Activated CD8-positive, alpha-beta T cell treated with anti-CD3 and anti-CD28 coated beads for 36 hours (primary cell): ENCODE measurements around the gene CNPPD1. TPM values are rescaled to one million over a fixed set of nuclear protein-coding genes. Genes with fewer than 3 reads are reported as not detected.

Experiments
- ATAC-seq: fragments of 200-7000 bp; cut with Tn5 transposase; one replicate; pipeline ENCODE4 v1.10.0; 2021; ENCODE audit warnings: mild to moderate bottlenecking, moderate library complexity
- CTCF ChIA-PET: fragments of 350-600 bp; sonication (Branson Sonifier 250); formaldehyde crosslinking; loops from one replicate; lab custom pipeline; 2021; ENCODE audit warnings: antibody characterized with exemption; lab: Charles Lee
- POLR2A ChIA-PET: fragments of 350-600 bp; sonication (Branson Sonifier 250); formaldehyde crosslinking; loops from one replicate; lab custom pipeline; 2021; ENCODE audit warnings: antibody characterized with exemption; lab: Charles Lee
- DNase-seq: peaks from one replicate; pipeline ENCODE4 v3.0.0-alpha.2; 2020
- H3K27ac Mint-ChIP-seq: one replicate; pipeline ENCODE4 v1.8.0; 2021; ENCODE audit warnings: mild to moderate bottlenecking, mixed read lengths
- H3K27me3 Mint-ChIP-seq: one replicate; pipeline ENCODE4 v1.8.0; 2021; ENCODE audit warnings: mixed read lengths
- H3K36me3 Mint-ChIP-seq: one replicate; pipeline ENCODE4 v1.8.0; 2021; ENCODE audit warnings: low read depth, mixed read lengths
- H3K4me1 Mint-ChIP-seq: one replicate; pipeline ENCODE4 v1.8.0; 2021; ENCODE audit warnings: low read depth, mixed read lengths
- H3K4me3 Mint-ChIP-seq: one replicate; pipeline ENCODE4 v1.8.0; 2021; ENCODE audit warnings: mild to moderate bottlenecking, moderate library complexity, mixed read lengths
- H3K9me3 Mint-ChIP-seq: one replicate; pipeline ENCODE4 v1.8.0; 2021; ENCODE audit warnings: mixed read lengths
- CTCF ChIP-seq: fragments of 200-600 bp; IDR thresholded peaks from one replicate; pipeline ENCODE4 v1.8.0; 2022; ENCODE audit warnings: antibody characterized with exemption, mild to moderate bottlenecking
- intact Hi-C: fragments of 100-400 bp; cut with micrococcal nuclease; formaldehyde crosslinking; loops from one replicate; pipeline ENCODE4 v1.10.0; 2022
- total RNA-seq, 2 experiments: library from RNA; stranded (reverse); gene quantifications; one replicate each; pipeline ENCODE4 v1.2.3, GENCODE V29; 2021

CNPPD1 gene
- total RNA-seq, result 10 to 100 TPM; 38.6 to 38.7 TPM

- ChIA-PET CTCF (interaction anchor here (0.9 to 9.4 kb wide), 13 partner anchors 11 to 300 kb away, joined by 3 to 98 read pairs (median 5); partner anchors contain the start of genes ANKZF1, ATG9A, DNAJB2 and NHEJ1), POLR2A (interaction anchor here (0.6 to 3.2 kb wide), 12 partner anchors 9 to 211 kb away, joined by 3 to 27 read pairs (median 4); partner anchors contain the start of genes ABCB6, ANKZF1, ATG9A and DNPEP)
- no peaks in the 10 kb centered on the region for H3K27me3 Mint-ChIP-seq
- DNase-seq (peak; percentile 90), ATAC-seq (peak; percentile 85)
- peaks cover 53% of the 10 kb centered on the region for H3K4me1 Mint-ChIP-seq
- H3K9me3 Mint-ChIP-seq, result no peaks in the 10 kb centered on the region
- H3K36me3 Mint-ChIP-seq, result peaks cover 36% of the 10 kb centered on the region
- H3K27ac Mint-ChIP-seq, result peak within 1 kb of the TSS; percentile 97
- TF ChIP-seq CTCF, result no peak
- intact Hi-C loops, result loop anchor here (2.0 kb wide), 1 partner anchor 16 kb away; the partner anchor contains the start of gene NHEJ1
- H3K4me3 Mint-ChIP-seq, result peak within 1 kb of the TSS; percentile 97
Measured at GRCh38 chr2:219176818-219177551, at the start of gene CNPPD1. CNPPD1 (minus strand) TSS chr2:219176925; CDS start chr2:219176828, 97 bp downstream.

GRCh38 chr2:219225350-219225749 is 48.6 kb upstream of the CNPPD1 start:
- no peak for TF ChIP-seq CTCF
- Mint-ChIP-seq H3K27me3 (no peaks in the 10 kb centered on the region), H3K36me3 (peaks cover 61% of the 10 kb centered on the region), H3K27ac (no peak overlapping the region), H3K4me1 (peaks cover 20% of the 10 kb centered on the region), H3K9me3 (no peaks in the 10 kb centered on the region), H3K4me3 (no peak overlapping the region)
- ChIA-PET POLR2A (interaction anchor here (1.3 to 9.9 kb wide), 2 partner anchors 21 to 29 kb away, joined by 4 to 239 read pairs; partner anchors contain the start of genes GLB1L, STK16, TUBA4A and TUBA4B), CTCF (no interaction called here)
- ATAC-seq (no peak), DNase-seq (no peak)
- intact Hi-C loops, result loop anchor here (5.0 kb wide), 1 partner anchor 72 kb away; no protein-coding TSS in a partner anchor

- CTCF ChIA-PET, result interaction anchor here (0.7 to 1.0 kb wide), 2 partner anchors 13 to 71 kb away, joined by 3 to 4 read pairs; no protein-coding TSS in a partner anchor
- POLR2A ChIA-PET, result interaction anchor here (0.7 to 1.4 kb wide), 5 partner anchors 13 to 1157 kb away, joined by 3 to 4 read pairs (median 3); partner anchors contain the start of genes CNPPD1 and TUBA4A
- H3K9me3 Mint-ChIP-seq, result no peaks in the 10 kb centered on the region
- no peak for TF ChIP-seq CTCF
- peaks cover 29% of the 10 kb centered on the region for H3K4me1 Mint-ChIP-seq
- no peak for ATAC-seq
- no peak overlapping the region for H3K4me3 Mint-ChIP-seq
- no peaks in the 10 kb centered on the region for H3K27me3 Mint-ChIP-seq
- no peak overlapping the region for H3K27ac Mint-ChIP-seq
- intact Hi-C loops, result no loop called here
- no peak for DNase-seq
- H3K36me3 Mint-ChIP-seq, result peaks cover 66% of the 10 kb centered on the region
Measured at GRCh38 chr2:219223831-219224610, 47.3 kb upstream of the CNPPD1 start.

- POLR2A ChIA-PET, result interaction anchor here (0.6 to 4.6 kb wide), 6 partner anchors 10 to 158 kb away, joined by 3 to 25 read pairs (median 3); partner anchors contain the start of genes GLB1L, STK16, TUBA4A and TUBA4B
- Mint-ChIP-seq H3K4me1 (peaks cover 24% of the 10 kb centered on the region), H3K36me3 (peaks cover 66% of the 10 kb centered on the region), H3K27ac (no peak overlapping the region), H3K4me3 (no peak overlapping the region), H3K27me3 (no peaks in the 10 kb centered on the region), H3K9me3 (no peaks in the 10 kb centered on the region)
- no peak for DNase-seq
- intact Hi-C loops, result no loop called here
- no peak for TF ChIP-seq CTCF
- CTCF ChIA-PET, result no interaction called here
- ATAC-seq, result no peak
Measured at GRCh38 chr2:219221957-219222518, 45.3 kb upstream of the CNPPD1 start.
